Kidney (tissue), 14 donors: ENCODE measurements around the gene NUFIP2. TPM values are rescaled to one million over a fixed set of nuclear protein-coding genes. Genes with fewer than 3 reads are reported as not detected.
A peak's percentile ranks its signal among the peaks of the same experiment; 100 is the strongest.
"Not testable (repeated sequence)": the region's sequence is repeated elsewhere in the genome, so short reads cannot be mapped to it uniquely, and the experiment has no call there.

Source experiments
- DNase-seq, 5 donors: peaks; one replicate each; pipeline ENCODE4 v3.0.0-alpha.2; 2013 to 2020
- FAIRE-seq: peaks from 2 replicates; lab custom pipeline; 2012; peaks lifted over from hg19 to GRCh38; lab: Jason Lieb, UNC
- H3K27ac ChIP-seq, 2 donors: one replicate each; pipeline ENCODE4 v1.7.0; 2013; ENCODE audit warnings: low read depth in 2 of 2, low read length in 2 of 2, inconsistent platforms in 1 of 2
- H3K27me3 ChIP-seq: one replicate; pipeline ENCODE4 v1.7.1; 2013; ENCODE audit warnings: low read length, inconsistent platforms; ENCODE audit not compliant: control insufficient read depth, insufficient read depth
- H3K36me3 ChIP-seq, 3 donors: one replicate each; pipeline versions ENCODE4 v1.7.0 to v1.7.1; 2013; ENCODE audit warnings: low read length in 3 of 3, control low read depth in 1 of 3, inconsistent platforms in 1 of 3; ENCODE audit not compliant: insufficient read depth in 3 of 3, control insufficient read depth in 2 of 3
- H3K4me1 ChIP-seq, 3 donors: one replicate each; pipeline versions ENCODE4 v1.7.0 to v1.7.1; 2013; ENCODE audit warnings: low read length in 3 of 3, inconsistent platforms in 1 of 3, low read depth in 1 of 3; ENCODE audit not compliant: control insufficient read depth in 2 of 3, insufficient read depth in 2 of 3
- H3K4me3 ChIP-seq, 3 donors: one replicate each; pipeline versions ENCODE4 v1.7.0 to v1.8.1; 2013; ENCODE audit warnings: low read length in 3 of 3, control low read depth in 1 of 3, inconsistent platforms in 1 of 3
- H3K9ac ChIP-seq, 3 donors: one replicate each; pipeline versions ENCODE4 v1.7.0 to v1.7.1; 2013; ENCODE audit warnings: low read length in 3 of 3, control low read depth in 1 of 3, inconsistent platforms in 1 of 3
- H3K9me3 ChIP-seq, 3 donors: one replicate each; pipeline versions ENCODE4 v1.7.0 to v1.7.1; 2013; ENCODE audit warnings: low read length in 3 of 3, control low read depth in 1 of 3, inconsistent platforms in 1 of 3; ENCODE audit not compliant: control insufficient read depth in 2 of 3, insufficient read depth in 1 of 3
- intact Hi-C: fragments of 100-400 bp; cut with DNase I; formaldehyde crosslinking; loops from one replicate; pipeline ENCODE4 v1.11.1; 2022
- polyA plus RNA-seq: library from polyadenylated mRNA; stranded (reverse); fragments of 350-450 nt; fragmentation: Illumina TruSeq; extraction: RNeasy Lipid Tissue Mini Kit (QIAGEN cat#74804); gene quantifications from one replicate; pipeline ENCODE4 v1.2.3, GENCODE V29; 2014; ENCODE audit warnings: low read depth, low replicate concordance; ENCODE audit not compliant: insufficient read depth
- total RNA-seq: library from RNA; stranded (reverse); fragmentation: NEBNext Ultra II Directional; extraction: Animal tissue kit (Norgen Biotek cat#: 25700); gene quantifications from one replicate; pipeline ENCODE4 v1.2.1, GENCODE V29; 2021
- TF ChIP-seq, protein P1 (sequence below): IDR thresholded peaks from 3 replicates; pipeline ENCODE4 v1.5.1; 2012; ENCODE audit warnings: mild to moderate bottlenecking, moderate library complexity, borderline replicate concordance; ENCODE audit not compliant: insufficient read depth; ENCODE audit errors: extremely low read depth
- donor health status: control.
- donor health status: control.
- donor health status: control.
- donor health status: control.
- donor health status: control.
- donor health status: DM: yes; HTN: yes; CAD: no.
- donor health status: Normal renal cell carcinoma (clear cell type).

NUFIP2 gene
- total and polyA plus RNA-seq, 2 donors from 2014 or later = 7.6 to 52.3 TPM

DNA sequence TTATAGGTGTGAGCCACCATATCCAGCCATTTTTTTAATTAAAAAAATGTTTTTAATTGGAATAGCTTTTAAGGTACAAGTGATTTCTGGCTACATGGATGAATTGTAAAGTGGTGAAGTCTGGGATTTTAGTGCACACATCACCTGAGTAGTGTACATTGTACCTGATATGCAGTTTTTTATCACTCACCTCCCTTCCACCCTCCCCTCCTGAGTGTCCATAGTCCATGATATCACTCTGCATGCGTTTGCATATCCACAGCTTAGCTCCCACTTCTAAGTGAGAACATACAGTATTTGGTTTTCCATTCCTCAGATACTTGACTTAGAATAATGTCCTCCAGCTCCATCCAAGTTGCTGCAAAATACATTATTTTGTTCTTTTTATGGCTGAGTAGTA lies 60.6 kb downstream of the NUFIP2 start:
- FAIRE-seq (no peak), DNase-seq (no peak)
- Histone ChIP-seq H3K27ac (no peak overlapping the region), H3K9me3 (no peaks in the 10 kb centered on the region), H3K4me1 (no peaks in the 10 kb centered on the region), H3K36me3 (no peaks in the 10 kb centered on the region), H3K27me3 (no peaks in the 10 kb centered on the region), H3K9ac (no peak overlapping the region), H3K4me3 (no peak overlapping the region)
- intact Hi-C loops = no loop called here
- TF ChIP-seq, protein P1, sequence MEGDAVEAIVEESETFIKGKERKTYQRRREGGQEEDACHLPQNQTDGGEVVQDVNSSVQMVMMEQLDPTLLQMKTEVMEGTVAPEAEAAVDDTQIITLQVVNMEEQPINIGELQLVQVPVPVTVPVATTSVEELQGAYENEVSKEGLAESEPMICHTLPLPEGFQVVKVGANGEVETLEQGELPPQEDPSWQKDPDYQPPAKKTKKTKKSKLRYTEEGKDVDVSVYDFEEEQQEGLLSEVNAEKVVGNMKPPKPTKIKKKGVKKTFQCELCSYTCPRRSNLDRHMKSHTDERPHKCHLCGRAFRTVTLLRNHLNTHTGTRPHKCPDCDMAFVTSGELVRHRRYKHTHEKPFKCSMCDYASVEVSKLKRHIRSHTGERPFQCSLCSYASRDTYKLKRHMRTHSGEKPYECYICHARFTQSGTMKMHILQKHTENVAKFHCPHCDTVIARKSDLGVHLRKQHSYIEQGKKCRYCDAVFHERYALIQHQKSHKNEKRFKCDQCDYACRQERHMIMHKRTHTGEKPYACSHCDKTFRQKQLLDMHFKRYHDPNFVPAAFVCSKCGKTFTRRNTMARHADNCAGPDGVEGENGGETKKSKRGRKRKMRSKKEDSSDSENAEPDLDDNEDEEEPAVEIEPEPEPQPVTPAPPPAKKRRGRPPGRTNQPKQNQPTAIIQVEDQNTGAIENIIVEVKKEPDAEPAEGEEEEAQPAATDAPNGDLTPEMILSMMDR = no peak

DNA sequence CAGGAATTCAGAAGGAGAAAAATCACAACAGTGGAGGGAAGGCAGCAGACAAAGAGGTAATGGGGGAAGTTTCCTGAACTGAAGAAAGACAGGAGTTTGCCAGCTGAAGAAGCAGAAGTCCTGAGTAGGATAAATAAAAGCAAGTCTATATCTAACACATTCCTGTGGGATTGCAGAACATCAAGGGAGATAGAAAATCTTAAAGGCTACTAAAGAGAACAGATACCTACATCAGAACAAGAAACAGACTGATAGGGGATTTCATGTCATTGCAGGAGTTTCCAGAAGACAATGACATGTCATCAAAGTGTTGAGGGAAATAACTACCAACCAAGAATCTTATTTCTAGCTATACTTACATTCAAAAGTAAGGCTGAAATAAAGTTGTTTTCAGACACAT lies 68.6 kb downstream of the NUFIP2 start:
- intact Hi-C loops = no loop called here
- Histone ChIP-seq H3K9me3 (no peaks in the 10 kb centered on the region), H3K4me1 (no peaks in the 10 kb centered on the region), H3K9ac (no peak overlapping the region), H3K27me3 (no peaks in the 10 kb centered on the region), H3K27ac (no peak overlapping the region), H3K4me3 (no peak overlapping the region), H3K36me3 (no peaks in the 10 kb centered on the region)
- TF ChIP-seq, protein P1 = no peak
- FAIRE-seq = no peak
- no peak for DNase-seq

DNA sequence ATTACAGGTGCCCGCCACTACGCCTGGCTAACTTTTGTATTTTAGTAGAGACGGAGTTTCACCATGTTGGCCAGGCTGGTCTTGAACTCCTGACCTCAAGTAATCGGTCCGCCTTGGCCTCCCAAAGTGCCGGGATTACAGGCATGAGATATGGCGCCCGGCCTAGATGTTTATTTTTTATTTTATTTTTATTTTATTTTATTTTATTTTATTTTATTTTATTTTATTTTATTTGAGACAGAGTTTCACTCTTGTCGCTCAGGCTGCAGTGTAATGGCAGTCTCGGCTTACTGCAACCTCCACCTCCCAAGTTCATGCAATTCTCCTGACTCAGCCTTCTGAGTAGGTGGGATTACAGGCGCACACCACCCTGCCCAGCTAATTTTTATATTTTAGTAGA lies 72.6 kb downstream of the NUFIP2 start:
- H3K27ac ChIP-seq, H3K4me1 ChIP-seq, H3K9me3 ChIP-seq, DNase-seq, H3K36me3 ChIP-seq, FAIRE-seq, intact Hi-C loops, H3K4me3 ChIP-seq, H3K9ac ChIP-seq, H3K27me3 ChIP-seq: not testable (repeated sequence)

DNA sequence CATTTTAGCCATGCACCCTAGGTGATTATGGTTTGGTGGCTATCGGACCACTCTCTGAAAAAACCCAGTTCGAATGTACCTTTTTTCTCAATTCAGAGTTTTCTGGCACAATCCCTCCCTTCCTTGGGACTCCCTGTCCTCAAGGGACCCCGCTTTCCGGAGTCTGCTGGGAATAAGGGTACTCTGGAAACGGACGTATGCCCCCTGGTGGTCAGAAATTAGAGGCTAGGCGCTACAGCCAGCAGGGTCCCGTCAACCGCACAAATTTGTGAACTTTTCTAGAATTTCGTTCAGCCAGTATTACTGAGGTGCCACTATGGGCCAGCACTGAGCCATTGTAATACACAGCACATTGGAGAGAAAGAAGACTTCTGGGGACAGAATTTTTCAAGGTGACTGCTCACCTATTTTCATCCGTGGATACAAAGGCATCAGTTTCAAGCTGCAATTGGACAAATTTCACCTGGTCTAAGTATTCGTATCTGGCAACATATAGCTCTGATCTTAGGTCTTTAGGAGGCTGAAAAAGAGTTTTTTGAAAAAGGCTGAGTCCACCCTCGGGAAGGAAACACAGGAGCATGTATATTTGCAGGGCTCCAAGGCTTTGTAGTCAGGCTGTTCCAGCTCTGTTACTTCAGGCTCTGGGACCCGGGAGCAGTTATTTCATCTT lies 74.4 kb downstream of the NUFIP2 start:
- FAIRE-seq (peak; percentile 25), DNase-seq (peak; percentile 80 to 95 (median 85))
- Histone ChIP-seq H3K4me1 (peaks cover 0 to 3% (median 0%) of the 10 kb centered on the region in 3 donors), H3K9me3 (no peaks in the 10 kb centered on the region), H3K9ac (peak overlapping the region in 1 of 3 donors; percentile 29), H3K27ac (no peak overlapping the region), H3K4me3 (peak overlapping the region in 1 of 3 donors; percentile 34), H3K36me3 (no peaks in the 10 kb centered on the region), H3K27me3 (no peaks in the 10 kb centered on the region)
- TF ChIP-seq, protein P1 = peak; percentile 86
- intact Hi-C loops = loop anchor here (2.0 kb wide), 1 partner anchor 71 kb away; no protein-coding TSS in a partner anchor
